Vagina (tissue), 2 donors: Measurements from ENCODE around the gene ZNF407. TPM values are rescaled to one million over a fixed set of nuclear protein-coding genes. Genes with fewer than 3 reads are reported as not detected.

Source experiments
- DNase-seq, 2 donors: peaks; one replicate each; pipeline ENCODE4 v3.0.0-alpha.2; 2017; ENCODE audit errors: extremely low spot score in 2 of 2
- H3K27ac ChIP-seq: fragments of 200-600 bp; sonication (generic); one replicate; pipeline ENCODE4 v1.5.1; 2019
- H3K27me3 ChIP-seq: fragments of 200-600 bp; sonication (generic); one replicate; pipeline ENCODE4 v1.5.1; 2019
- H3K36me3 ChIP-seq, 2 donors: fragments of 200-600 bp; sonication (generic); one replicate each; pipeline ENCODE4 v1.5.1; 2017 to 2019
- H3K4me1 ChIP-seq: fragments of 200-600 bp; sonication (generic); one replicate; pipeline ENCODE4 v1.5.1; 2019
- H3K4me3 ChIP-seq, 2 donors: fragments of 200-600 bp; sonication (generic); 1 replicate in 1 of 2; 2 replicates in 1 of 2; pipeline ENCODE4 v1.5.1; 2016 to 2019
- H3K9me3 ChIP-seq: fragments of 200-600 bp; sonication (generic); one replicate; pipeline ENCODE4 v1.5.1; 2019
- CTCF ChIP-seq, 3 experiments: fragments of 450-650 bp in 2 of 3; fragments of 200-600 bp in 1 of 3; sonication (generic) in 1 of 3; IDR thresholded peaks; one replicate each; pipeline ENCODE4 v1.5.1; 2017 to 2019; ENCODE audit warnings: antibody characterized with exemption in 3 of 3, mild to moderate bottlenecking in 2 of 3, moderate library complexity in 2 of 3
- POLR2A ChIP-seq, 2 donors: fragments of 450-650 bp; IDR thresholded peaks; one replicate each; pipeline ENCODE4 v1.6.1; 2017; ENCODE audit warnings: antibody characterized with exemption in 2 of 2, mild to moderate bottlenecking in 2 of 2, moderate library complexity in 2 of 2
- POLR2AphosphoS5 ChIP-seq, 2 donors: sonication (generic); formaldehyde crosslinking; IDR thresholded peaks; one replicate each; pipeline ENCODE4 v1.9.0; 2017; ENCODE audit warnings: antibody characterized with exemption in 2 of 2, mild to moderate bottlenecking in 2 of 2, low read depth in 1 of 2; ENCODE audit not compliant: insufficient read depth in 1 of 2
- intact Hi-C: fragments of 100-400 bp; cut with DNase I; formaldehyde crosslinking; loops from one replicate; pipeline ENCODE4 v1.15.1; 2023
- total RNA-seq: library from RNA; depleted of rRNA; stranded (reverse); fragments of >200 nt; gene quantifications from one replicate; pipeline ENCODE4 v1.2.3, GENCODE V29; 2016

ZNF407 gene
- total RNA-seq, 1 donor from 2014 or later = 15.5 TPM

GRCh38 chr18:74831571-74832250, 234.0 kb downstream of the ZNF407 start:
- Histone ChIP-seq H3K27me3 (no peaks in the 10 kb centered on the region), H3K4me1 (no peaks in the 10 kb centered on the region), H3K9me3 (no peaks in the 10 kb centered on the region), H3K27ac (no peak overlapping the region), H3K36me3 (no peaks in the 10 kb centered on the region), H3K4me3 (no peak overlapping the region)
- TF ChIP-seq POLR2A (IDR thresholded peaks at IDR 0.05) (no peak), CTCF (IDR thresholded peaks at IDR 0.05) (no peak), POLR2AphosphoS5 (IDR thresholded peaks at IDR 0.05; ENCODE audit: insufficient read depth in 1 of 2, low read depth in 1 of 2) (no peak)
- intact Hi-C loops = no loop called here
- no peak for DNase-seq

- H3K27ac ChIP-seq = no peak overlapping the region
- H3K36me3 ChIP-seq = no peaks in the 10 kb centered on the region
- no peaks in the 10 kb centered on the region for H3K27me3 ChIP-seq
- no peaks in the 10 kb centered on the region for H3K4me1 ChIP-seq
- no peaks in the 10 kb centered on the region for H3K9me3 ChIP-seq
- no peak for TF ChIP-seq POLR2A (IDR thresholded peaks at IDR 0.05)
- TF ChIP-seq CTCF (IDR thresholded peaks at IDR 0.05) = no peak
- TF ChIP-seq POLR2AphosphoS5 (IDR thresholded peaks at IDR 0.05; ENCODE audit: insufficient read depth in 1 of 2, low read depth in 1 of 2) = no peak
- DNase-seq = no peak
- no peak overlapping the region for H3K4me3 ChIP-seq
- intact Hi-C loops = no loop called here
Measured at GRCh38 chr18:74832381-74832780, 234.7 kb downstream of the ZNF407 start.

GRCh38 chr18:74832999-74833398, 235.3 kb downstream of the ZNF407 start:
- no peaks in the 10 kb centered on the region for H3K9me3 ChIP-seq
- no peak for DNase-seq
- no peaks in the 10 kb centered on the region for H3K36me3 ChIP-seq
- H3K27ac ChIP-seq = no peak overlapping the region
- no peak for TF ChIP-seq CTCF (IDR thresholded peaks at IDR 0.05)
- TF ChIP-seq POLR2A (IDR thresholded peaks at IDR 0.05) = no peak
- no peak for TF ChIP-seq POLR2AphosphoS5 (IDR thresholded peaks at IDR 0.05; ENCODE audit: insufficient read depth in 1 of 2, low read depth in 1 of 2)
- intact Hi-C loops = no loop called here
- no peaks in the 10 kb centered on the region for H3K4me1 ChIP-seq
- no peak overlapping the region for H3K4me3 ChIP-seq
- H3K27me3 ChIP-seq = no peaks in the 10 kb centered on the region

- Histone ChIP-seq H3K4me1 (no peaks in the 10 kb centered on the region), H3K27ac (no peak overlapping the region), H3K4me3 (no peak overlapping the region), H3K9me3 (no peaks in the 10 kb centered on the region), H3K27me3 (no peaks in the 10 kb centered on the region), H3K36me3 (no peaks in the 10 kb centered on the region)
- intact Hi-C loops = no loop called here
- no peak for DNase-seq
- TF ChIP-seq CTCF (IDR thresholded peaks at IDR 0.05) = no peak
- TF ChIP-seq POLR2AphosphoS5 (IDR thresholded peaks at IDR 0.05; ENCODE audit: insufficient read depth in 1 of 2, low read depth in 1 of 2) = no peak
- no peak for TF ChIP-seq POLR2A (IDR thresholded peaks at IDR 0.05)
Measured at GRCh38 chr18:74834424-74835309, 237.0 kb downstream of the ZNF407 start.
